NCI-H2196 (cell line): ENCODE data around the gene CDH15.

Experiments
- DNase-seq: peaks from one replicate; lab custom pipeline; 2025; ENCODE audit not compliant: unreplicated experiment; lab: John Stamatoyannopoulos, UW

CDH15 gene

GRCh38 chr16:89140401-89140800 is 31.1 kb upstream of the CDH15 start:
- no peak for DNase-seq

DNA sequence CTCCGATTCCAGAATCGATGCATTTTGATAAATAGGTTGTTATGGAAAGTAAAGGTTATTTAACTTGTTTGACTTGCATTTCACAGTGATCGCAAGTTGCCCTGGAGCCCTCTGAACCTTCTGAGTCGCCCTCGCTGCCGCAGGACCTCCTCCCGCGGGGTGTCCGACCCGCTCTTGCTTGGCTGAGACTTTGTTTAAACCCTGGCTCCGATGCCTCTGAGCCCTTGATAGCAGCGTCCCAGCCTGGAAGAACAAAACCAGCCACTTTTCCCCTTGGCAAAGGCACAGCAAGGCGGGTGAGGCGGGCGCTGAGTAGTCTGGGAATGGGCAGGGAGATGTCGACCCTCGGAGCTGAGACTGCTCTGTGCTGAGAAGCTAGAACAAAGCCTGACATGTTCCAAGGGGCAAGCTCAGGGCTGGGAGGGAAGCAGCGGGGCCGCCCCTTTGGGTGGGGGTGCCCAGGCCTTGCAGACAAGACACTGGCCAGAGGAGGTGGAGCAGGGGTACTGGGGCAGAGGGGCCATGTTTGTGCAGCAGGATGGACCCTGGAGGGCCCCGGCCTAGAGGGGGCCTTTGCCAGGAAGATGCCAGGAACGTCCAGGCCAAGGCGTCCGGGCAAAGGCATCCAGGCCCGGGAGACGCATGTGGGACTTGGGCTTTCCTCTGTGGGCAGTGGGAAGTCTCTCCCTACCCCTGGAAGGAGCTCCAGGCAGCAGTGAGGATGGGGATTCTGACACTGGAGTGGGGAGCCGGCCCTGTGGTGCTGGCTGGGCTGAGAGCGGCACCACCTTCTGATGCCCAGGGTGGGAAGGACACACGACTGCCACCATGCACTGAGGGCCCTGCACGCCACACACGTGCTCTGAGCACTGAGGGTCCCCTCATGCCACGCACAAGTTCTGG is 30.3 kb upstream of the CDH15 start:
- DNase-seq: no peak

DNA sequence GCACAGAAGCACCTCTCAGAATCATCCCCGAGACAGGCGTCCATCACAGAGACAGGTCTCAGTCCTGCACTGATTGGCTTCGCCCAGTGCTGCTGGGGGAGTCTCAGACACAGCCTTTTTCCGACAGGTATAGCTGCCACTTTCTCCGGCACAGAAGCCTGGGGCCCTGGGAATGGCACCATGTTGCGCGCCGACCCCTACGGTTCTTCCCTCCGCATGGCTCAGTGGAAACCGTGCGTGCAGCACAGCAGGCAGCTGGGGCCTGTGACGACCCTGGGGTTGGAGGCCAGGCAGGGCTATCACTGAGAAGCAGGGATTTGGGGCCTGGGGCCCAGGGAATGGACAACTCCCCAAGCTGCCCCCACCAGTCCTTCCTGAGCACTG is 29.7 kb upstream of the CDH15 start:
- DNase-seq: no peak

- no peak for DNase-seq
Observed at GRCh38 chr16:89142474-89143195, 28.9 kb upstream of the CDH15 start.

GRCh38 chr16:89143201-89143741 is 28.3 kb upstream of the CDH15 start:
- no peak for DNase-seq

DNA sequence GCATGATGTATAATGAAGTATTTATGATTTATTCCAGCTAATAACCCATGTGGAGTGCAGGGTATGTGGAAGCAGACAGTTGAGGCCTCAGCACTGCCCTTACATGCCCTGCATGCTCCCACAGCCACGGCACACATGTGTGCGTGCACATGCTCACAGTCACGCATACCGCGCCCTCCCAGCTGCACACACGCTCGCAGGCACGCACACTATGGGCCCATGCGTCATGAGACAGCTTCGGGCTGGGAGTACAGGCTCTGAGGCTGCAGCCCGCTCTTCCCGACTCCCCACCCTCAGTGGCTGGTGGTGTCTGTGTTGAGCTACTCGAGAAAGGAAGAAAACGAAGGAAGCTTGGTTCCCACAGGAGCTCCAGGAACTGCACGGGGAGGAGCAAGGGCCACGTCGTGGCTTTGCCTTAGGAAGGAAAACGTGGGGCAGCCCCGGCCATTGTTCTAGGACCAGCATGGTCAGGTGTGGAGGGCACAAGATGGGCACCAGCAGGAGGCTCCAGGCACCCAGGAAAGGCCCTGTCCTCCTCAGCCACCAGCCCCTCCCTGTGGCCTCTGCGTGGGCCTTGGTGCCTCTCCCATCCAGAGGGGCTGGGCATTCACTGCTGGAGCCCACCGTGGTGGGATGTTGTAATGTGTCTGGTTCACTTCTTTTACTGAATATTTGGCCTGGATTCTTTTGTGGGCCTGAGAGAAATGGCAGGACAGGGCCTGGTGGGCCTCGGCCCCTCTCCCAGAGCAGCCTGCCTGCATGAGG is 27.5 kb upstream of the CDH15 start:
- no peak for DNase-seq

DNA sequence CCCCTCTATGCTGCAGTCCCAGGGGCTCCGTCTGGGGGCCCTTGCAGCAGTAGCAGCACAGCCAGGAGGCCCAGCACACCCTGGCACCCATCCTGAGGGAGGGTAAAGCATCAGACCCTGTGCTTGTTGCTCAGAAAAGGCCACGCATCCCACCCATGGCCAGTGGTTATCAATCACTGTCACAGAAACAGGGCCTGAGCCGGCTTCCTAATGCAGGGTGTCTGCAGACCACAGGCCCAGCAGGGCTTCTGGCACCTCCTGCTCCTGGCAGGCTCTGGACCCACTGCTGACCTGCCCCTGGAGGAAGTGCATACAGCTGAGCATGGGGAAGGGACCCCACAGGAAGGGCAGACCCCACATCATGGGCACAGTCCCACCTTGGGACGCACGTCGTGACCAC is 26.9 kb upstream of the CDH15 start:
- DNase-seq: no peak

- DNase-seq: no peak
Observed at GRCh38 chr16:89145406-89146161, 26.0 kb upstream of the CDH15 start.

DNA sequence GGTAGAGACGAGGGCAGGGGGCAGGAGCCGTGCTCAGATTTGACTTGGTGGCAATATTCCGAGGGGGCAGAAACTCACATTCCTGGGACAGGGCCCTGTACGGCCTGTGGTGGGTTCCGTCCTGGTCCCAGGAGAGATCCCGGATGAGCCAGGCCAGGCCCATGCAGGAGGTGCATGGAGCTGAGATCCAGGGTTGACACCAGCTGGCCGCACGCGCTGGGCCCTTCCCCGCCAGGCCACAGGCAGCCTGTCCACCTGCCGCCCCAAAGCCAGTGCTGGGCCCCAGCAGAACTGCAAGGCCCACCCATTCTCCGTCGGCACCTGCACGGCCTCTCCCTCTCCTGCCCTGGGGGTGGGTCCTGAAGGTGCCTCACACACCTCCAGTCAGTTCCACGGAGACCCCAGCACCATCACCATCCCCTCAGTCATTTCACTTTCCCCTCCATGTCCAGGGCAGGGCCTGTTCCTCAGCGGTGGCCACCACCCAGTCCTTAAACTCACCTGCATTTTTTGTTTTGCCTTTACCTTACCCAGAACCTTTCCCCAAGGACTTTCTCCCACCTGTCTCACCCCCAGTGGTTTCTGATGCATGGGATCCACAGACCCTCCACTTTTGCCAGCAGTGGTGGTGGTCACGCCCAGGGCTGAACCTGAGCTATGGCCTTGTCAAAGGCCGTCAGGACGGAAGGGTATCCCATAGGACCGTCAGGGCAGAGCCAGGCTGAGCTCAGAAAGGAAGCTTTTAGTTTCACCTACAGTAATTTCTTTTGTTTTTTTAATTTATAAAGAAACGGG is 25.1 kb upstream of the CDH15 start:
- no peak for DNase-seq

GRCh38 chr16:89147085-89147817 is 24.3 kb upstream of the CDH15 start:
- no peak for DNase-seq

DNA sequence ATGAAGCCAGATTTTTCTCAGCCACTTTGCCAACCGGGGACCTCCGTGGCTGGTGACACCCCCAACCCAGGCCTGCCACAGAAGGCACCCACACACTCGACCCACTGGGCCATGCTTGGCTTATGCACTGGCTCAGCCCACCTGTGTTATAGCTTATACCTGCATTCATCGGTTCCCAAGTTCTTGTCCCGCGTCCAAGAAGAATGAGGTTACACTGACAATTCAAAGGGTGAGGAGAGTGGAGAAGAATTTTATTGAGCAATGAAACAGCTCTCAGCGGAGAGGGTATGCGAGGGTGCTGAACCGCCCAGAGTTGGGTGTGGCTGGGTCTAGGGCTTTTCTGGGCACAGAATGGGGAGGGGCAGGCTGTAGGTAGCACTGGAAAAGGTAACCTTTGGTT is 22.2 kb upstream of the CDH15 start:
- no peak for DNase-seq

- peak; percentile 34 for DNase-seq
Observed at GRCh38 chr16:89150090-89150835, 21.3 kb upstream of the CDH15 start.

DNA sequence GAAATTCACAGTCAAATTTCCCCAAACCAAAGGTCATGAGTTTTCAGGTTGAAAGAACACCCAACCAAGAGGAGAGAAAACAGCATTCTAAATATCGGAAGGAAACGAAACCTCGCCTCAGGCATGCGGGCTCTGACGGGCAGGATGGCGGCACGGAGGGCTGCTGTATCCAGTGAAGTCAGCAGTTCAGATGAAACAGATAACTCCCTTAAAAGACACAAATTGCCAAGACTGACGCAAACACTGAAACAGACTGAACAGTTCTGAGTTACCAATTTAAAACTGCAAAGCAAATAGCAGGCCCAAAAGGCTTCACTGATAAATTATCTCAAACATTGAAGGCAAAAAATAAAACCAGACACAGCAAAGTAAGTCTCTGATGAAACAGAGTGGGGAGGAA is 20.6 kb upstream of the CDH15 start:
- no peak for DNase-seq

GRCh38 chr16:89152831-89153700 is 18.5 kb upstream of the CDH15 start:
- no peak for DNase-seq

DNA sequence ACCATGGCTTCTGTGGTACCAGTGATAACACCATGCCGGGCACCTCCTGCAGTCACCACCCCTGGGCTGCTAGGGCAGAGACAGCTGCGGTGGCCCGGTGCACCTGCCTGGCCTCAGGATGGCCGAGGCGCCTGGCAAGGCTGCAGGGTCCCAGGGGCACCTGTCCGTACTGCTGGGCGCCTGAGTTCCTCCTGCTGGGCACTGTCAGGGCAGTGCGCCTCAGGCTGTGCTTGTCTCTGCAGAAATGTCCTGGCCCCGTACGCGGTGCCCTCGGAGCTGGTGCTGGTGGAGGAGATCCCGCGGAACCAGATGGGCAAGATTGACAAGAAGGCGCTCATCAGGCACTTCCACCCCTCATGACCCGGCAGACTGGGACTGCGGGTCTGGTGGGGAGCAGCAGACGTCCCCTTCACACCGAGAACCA is 17.7 kb upstream of the CDH15 start:
- no peak for DNase-seq

DNA sequence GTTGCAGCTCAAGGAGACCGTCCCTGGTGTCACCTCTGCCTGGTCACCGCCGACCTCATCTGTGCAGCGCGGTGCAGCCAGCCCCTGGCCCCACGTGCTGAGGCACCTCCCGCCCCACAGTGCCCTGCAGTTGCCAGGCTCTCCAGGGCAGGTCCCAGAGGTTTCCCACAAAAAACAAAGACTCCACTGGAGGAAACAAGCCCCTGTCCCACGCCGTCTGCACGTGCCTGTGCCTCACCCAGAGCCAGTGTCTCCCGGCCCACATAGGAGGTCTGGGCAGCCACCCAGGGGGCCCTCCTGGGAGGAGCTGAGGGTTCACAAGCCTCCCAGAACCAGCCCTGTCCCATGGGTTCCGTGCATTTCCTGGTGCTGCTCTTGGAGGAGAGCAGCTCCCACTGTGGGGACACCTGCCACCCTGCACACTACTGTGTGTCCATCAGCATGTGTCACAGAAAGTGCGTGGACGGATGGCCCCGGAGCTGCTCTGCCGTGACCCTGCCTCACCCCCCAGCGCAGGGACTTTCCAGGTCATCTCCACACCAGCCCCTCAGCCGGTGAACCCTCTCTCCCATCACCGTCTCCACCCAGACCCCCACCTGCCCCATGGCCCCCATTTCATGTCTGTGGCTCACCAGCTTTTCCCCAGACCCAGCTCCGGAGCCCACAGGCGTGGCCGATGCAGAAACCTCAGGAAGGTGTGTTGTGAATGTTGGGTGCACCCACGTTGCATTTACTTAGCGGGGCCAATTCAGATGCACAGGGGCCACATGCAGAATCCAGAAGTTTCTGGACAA is 17.0 kb upstream of the CDH15 start:
- no peak for DNase-seq
